GM12801 (cell line): ENCODE data around the gene TAF11L8.
"Not testable (repeated sequence)": the region's sequence is repeated elsewhere in the genome, so short reads cannot be mapped to it uniquely, and the experiment has no call there.

ENCODE experiments used
- CTCF ChIP-seq: IDR thresholded peaks from one replicate; pipeline ENCODE4 v1.5.1; 2011; ENCODE audit warnings: control low read depth; ENCODE audit not compliant: insufficient read length; ENCODE audit errors: extremely low read depth

Gene TAF11L8

DNA sequence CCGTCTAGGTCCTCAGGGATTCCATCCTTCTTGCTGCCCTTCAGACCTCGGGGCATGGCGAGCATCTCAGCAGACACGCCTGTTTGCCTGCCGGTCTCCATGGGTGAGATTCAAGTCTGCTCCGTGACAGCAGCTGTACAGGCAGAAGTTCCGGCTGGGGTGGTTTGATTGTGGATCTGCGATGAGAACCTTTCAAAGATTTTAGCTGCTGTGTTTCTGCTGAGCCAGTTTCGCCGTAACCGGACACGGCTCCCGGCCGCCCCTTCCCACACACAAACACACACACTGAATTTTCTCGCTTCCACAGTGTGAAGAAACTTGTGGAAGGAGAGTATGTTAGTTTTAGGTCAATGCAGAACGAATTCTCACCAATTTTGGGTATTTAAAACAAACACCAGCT, at the start of gene TAF11L8:
TAF11L8 (minus strand) TSS at position 101 of the 400 bp plus-strand sequence.
- not testable (repeated sequence) for TF ChIP-seq CTCF

- no peak for TF ChIP-seq CTCF
These were observed 43.4 kb upstream of the TAF11L8 start, which contains the start of gene TAF11L14 for GRCh38 chr5:17634160-17634559. TAF11L14 (plus strand) TSS chr5:17634460.

GRCh38 chr5:17631788-17632187, 41.0 kb upstream of the TAF11L8 start, which contains the start of gene TAF11L13:
TAF11L13 (plus strand) TSS chr5:17632088.
- not testable (repeated sequence) for TF ChIP-seq CTCF

- TF ChIP-seq CTCF: no peak
These were observed 34.9 kb upstream of the TAF11L8 start for GRCh38 chr5:17625686-17626085.

GRCh38 chr5:17620627-17621026, 29.9 kb upstream of the TAF11L8 start:
- no peak for TF ChIP-seq CTCF

DNA sequence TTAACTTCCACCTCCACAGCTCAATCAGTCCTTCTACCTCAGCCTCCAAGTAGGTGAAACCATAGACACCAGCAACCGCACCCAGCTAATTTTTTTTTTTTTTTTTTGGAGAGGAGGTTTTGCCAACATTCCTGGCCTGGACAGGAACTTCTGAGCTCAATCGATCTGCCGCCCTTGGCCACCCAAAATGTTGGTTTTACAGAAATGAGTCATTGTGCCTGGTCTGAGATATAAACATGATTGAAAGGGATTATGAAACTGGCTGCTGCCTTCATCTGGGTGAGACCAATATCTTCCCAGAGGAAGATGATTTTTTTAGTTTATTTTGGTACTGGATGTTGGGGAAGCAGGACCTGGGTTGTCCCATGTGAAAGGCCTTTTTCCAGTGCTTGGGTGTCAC, 28.6 kb upstream of the TAF11L8 start:
- no peak for TF ChIP-seq CTCF

GRCh38 chr5:17614872-17615605, 24.3 kb upstream of the TAF11L8 start:
- TF ChIP-seq CTCF: no peak
